IPS-NIHi11 (cell line): ENCODE measurements around the gene PWWP2B.
A peak's percentile ranks its signal among the peaks of the same experiment; 100 is the strongest.

Source experiments
- DNase-seq: peaks from one replicate; pipeline ENCODE4 v3.0.0; 2012; ENCODE audit warnings: mixed read lengths, low spot score

The PWWP2B gene

DNA sequence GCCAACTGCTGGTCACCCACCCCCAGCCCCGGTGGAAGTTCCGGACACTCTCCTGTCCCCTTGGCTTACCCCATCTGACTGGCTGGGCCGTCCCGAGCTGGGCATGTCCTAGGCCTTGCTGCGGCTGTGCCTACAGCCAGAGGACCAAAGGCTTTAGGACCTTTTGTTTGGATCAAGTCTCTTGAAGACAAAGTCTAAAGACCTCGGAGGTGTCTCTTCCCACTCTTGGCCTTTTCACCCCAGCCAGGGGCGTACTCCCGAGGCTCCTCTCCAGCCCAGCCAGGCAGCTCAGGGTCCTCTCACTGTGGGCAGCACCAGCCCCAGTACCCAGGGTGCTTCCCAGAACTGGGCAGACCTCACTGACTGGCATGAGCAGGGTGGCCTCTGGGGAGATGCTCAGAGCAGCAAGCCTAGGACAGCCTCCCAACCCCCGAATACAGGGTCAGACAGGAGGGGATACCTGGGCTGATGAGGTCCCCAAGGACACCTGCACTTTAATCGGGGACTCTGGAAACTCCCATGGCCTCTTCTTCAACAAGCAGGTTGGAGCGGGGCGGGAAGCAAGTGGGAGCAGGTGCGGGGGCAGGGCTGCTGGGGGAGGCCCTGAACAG lies 2.7 kb upstream of the PWWP2B start:
- no peak for DNase-seq

DNA sequence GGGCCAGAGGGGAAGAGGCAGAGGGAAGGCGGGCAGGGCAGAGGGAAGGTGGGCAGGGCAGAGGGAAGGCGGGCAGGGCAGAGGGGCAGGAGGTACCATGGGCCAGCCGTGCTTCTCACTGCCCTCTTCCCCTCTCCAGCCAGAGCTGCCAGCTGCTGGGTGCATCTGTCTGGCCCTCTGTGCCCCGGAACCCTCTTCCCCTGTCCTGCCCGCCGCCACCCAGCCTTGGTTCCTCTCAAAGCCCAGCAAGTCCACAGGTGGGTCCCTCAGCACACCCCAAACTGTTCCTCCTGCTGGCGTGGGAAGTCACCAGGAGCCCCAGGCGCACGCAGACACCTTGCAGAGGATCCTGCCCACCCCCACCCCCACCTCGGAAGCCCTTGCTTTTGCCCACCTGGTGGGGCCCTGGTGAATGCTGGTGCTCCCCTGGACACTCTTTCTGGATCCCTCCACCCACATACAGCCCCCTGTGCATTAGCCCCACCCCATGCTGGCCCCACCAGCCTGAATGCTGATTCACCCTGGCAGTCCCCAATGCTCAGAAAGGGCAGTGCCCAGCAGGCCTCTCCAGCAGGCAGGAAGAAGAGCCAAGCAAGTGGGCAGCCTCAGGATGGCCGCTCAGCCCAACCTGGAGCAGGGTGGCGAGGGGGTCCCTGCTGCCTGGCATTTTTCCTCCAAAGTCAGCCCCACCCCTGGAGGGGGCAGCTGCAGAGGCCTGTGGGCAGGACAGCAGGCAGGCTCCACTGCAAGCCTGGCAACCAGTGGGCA lies 1.9 kb upstream of the PWWP2B start:
- DNase-seq, result no peak

DNA sequence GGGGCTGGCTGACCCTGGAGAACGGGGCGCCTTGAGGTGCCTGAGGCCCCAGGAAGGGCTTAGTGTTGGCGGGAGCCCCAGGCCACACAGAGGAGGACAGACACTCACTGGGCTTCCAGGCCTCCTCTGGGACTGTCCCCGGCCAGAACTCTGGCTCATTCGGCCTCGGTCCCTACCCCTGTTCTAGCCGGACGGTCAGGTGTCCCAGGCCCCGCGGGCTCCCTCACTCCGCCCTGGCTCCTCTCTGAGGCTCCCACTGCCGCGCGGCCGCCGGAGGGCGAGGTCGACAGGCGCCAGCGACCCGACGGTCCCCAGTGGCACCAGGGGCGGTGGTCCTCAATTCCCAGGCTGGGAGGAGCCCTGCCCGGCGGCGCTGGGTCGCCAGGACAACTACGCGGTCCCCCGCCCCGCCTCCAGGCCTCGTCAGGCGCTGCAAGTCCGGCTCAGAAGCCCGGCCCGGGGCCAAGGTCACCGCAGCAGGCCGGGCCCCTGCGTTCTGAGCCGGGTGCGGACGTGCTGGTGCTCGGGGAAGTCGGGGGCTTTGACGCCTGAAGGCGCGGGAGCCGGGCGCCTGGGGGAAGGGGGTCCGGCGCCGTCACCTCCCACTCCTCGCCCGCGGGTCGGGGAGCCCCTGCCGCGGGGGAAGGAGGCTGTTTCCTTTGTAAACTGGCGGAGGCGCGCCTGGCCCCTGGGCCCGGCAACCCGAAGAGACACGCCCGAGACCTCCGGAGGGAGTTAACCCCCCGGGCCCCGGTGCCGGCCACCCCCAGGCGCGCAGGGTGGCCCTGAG lies 1.1 kb upstream of the PWWP2B start:
- peak; percentile 85 for DNase-seq

DNA sequence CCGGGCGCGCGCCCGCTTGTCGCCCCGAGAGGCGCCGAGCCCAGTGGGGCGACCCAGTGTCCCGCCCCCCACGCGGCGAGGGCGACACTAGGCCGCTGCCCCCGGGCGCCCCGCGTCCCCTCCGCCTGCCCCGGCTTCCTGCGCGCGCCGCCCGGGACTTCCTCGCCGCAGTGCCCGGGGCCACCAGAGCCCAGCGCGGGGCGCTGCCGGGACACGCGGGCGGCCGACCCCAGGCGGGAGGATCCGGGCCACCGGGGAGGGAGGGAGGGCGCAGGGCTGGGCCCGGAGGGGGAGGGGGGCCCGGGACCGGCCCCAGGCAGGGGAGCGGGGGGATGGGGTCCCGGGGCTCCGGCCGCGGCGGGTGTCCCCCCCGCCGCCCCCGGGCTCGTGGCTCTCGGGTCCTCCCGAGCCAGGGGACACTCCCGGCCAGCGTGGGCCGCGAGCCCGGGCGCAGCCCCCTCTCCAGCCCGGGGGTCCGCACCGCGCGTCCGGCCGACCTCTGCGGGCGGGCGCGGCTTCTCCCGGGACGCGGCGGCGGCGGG lies 435 bp upstream of the PWWP2B start:
- peak; percentile 90 for DNase-seq

DNA sequence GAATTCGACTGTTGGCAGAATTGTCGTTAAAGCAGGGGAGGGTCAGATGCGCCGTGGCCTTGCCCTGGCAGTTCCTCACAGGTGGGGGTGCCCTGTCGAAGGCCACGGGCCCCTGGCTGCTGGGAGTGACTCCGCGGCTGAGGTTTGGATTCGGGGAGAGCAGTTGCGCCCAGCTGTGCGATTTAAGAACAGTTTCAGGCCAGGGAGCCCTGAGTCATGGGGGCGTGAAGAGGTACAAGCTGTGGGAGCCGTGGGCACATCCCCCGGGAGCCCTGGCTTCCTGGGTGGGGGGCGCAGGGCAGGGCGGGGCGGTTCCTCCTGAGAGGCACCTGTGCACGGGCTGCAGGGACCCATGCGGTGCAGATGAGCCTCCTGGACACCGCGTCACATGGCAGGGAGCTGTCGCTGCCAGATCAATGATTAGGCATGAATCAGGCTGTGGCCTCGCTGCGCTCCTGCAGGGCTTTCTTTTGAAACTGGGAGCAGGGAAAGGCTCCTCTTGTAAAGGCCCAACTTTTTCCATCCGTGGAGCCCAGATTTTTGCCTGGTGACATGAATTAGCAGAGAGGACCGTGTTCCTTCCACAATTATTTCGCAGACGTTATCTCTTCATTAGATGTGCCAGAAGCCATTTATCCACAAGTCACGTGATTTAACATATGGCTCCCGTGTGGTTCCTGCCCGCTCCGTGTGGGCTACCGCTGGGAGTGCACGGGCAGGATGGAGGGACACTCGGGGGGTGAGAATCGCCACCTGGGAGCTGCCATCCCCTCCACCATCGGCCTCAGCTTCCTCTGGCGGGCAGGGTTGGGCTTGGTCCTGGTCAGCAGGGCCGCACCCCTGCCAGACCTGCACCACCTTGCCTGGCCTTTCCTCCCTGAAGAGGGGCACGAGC lies 918 bp downstream of the PWWP2B start:
- DNase-seq, result no peak

DNA sequence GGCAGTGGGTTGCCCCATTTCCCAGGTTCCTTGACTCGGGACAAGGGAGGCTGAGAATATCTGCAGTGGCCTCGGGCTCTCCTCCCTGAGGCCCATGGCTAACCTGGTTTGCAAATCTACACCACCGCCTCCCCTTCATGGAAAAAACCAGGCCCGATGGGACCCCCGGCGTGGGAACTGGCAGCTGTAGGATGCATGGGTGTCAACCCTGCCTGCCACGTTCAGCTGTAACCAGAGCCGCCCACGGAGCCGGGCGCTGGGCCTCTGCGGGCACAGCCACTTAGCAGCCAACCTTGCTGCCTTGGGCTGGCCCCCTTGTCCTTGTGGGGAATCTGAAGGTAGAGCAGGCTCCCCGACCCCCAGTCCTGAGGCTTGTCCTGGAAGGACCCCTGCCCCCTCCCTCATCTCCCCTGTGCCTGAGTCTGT lies 1.6 kb downstream of the PWWP2B start:
- DNase-seq, result no peak

DNA sequence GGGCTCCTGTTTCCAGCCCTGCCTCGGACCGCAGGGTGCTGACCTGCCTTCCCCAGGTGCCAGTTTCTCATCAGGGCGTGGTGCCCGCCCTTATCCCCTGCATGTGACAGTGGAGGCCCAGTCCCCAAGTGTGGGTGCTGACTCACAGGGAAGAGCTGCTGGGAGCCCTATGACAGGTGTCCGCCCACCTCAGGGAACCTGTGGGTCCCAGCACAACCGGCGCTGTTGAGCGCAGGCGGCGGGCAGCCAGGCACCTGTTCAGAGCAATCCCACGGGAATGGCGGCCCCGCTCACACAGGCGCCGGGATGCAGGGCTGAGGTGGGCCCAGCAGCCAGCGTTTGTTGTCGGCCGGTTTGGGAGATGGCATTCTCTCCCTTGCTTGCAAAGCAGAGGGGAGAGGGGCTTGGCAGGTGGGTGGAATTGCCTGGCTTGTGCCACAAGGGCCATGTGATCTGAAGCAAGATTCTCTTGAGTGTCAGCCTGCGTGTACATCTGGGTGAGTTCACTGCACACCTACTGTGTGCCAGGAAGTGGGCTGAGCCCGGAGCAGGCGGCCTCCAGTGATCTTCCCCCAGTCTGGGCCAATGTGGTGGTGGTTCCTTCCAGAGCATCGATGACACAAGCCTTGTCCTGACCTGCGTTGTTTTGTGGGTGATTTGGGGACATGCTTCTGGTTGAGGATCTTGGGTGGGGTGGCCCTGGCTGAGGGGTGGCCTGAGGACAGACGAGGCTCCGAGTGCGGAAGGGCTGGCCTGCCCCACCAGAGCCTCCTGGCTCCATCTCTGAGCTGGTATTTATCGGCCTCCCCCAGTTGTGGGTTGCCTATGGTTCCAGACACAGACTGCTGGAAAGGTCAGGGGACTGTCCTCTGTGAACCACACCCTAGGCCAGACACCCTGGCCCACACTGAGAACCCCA lies 2.4 kb downstream of the PWWP2B start:
- no peak for DNase-seq

DNA sequence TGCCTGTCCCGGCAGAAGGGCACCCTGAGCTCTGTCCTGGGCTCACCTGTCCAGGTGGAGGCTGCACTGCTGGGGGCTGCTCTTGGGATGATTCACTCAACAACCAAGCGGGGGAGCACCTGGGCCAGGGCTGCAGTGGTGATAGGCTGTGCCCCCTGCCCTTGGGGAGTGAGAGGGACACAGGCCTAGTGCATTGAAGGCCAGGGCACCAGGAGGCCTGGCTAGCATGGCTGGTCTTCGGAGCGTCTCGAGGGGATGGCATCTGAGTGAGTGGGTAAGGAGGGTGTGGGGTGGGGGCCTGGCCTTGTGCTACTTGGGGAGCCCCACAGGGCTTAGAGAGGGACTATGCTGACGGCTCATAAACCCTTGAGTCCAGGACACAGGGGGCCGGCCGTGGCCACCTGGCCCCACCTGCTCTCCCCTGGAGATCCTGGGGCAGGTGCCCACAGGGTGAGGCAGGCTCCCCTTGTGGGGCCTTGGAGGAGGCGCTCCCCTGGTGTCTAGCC lies 3.1 kb downstream of the PWWP2B start:
- no peak for DNase-seq

DNA sequence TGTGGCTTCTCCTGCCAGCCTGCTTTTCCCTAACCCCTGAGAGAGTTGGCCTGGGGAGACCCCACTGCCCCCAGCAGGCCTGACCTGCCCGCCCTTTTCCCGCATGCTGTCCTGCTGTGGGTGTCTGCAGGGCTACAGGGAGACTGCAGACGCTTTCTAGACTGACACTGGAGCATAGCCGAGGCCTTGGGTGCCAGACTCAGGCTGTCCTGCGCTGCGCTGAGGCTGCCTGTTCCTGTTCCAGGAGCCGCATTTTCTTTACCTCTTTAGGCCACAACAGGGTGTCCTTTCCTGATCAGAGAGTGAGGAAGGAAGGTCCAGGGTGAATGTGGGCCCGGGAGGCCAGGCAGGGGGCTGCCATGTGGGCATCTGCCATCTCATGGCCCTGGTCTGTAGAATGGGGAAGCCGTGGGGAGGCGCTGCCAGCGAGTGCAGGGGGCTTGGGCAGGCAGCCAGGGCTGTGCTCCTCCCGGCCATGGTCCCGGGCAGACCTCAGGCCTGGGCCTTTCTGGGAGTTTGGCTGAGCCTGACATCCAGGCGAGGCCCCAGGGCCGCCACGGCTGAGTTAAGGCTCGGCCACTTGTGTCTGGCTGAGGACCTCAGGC lies 3.6 kb downstream of the PWWP2B start:
- DNase-seq, result no peak

DNA sequence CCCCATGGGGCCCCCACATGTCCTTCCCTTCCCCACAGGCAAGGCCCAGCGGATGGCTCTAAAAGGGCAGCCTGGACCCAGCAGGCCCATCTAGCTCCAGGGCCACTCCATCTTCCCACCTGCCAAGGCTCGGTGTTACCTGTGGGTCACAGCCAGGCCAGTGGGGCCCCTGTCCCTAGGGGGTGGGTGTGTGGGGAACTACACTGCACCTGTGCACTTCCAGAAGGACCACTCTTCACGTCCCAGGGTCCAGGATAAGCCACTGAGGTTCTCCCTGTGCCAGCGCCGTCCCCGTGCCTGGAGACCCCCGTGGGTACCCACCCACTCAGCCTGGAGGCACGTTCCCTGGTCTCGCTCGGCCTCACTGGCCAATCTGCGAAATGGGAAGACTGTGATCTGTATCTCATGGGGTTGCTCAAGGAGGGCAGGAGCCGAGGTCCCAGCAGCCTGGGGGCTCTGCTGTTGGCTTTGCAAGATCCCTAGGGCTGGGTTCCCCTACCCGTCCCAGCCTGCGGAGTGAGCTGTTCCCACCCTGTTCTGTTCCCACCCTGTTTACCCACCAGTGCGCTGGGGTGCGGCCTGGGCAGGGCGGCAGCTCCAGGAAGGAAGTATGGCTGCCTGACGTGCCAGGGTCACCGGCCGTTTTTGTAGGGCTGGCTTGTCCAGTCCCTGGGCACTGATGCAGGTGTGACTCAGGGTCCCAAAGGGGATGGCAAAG lies 4.6 kb downstream of the PWWP2B start:
- DNase-seq, result no peak

DNA sequence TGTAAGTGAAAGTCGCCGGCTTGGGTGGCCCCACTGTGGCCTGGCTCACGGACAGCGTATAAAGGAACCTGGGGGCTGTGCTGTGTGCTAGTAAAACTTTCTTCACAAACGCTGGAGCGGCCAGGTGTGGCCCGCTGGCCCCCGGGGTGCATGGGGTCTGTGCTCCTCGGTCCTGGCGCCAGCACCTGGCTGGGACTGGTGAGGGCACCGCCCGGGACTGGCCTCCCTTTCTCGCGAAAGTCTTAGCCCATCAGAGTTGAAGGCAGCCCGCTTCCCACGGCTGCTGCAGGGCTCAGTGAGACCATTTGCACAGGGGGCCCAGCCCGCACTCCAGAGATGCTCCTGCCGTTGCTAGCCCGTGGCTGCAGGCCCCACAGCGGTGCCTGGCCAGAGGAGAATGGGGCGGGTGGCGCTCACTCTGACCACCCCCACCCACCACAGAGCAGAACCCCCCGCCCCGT lies 5.8 kb downstream of the PWWP2B start:
- DNase-seq, result no peak

DNA sequence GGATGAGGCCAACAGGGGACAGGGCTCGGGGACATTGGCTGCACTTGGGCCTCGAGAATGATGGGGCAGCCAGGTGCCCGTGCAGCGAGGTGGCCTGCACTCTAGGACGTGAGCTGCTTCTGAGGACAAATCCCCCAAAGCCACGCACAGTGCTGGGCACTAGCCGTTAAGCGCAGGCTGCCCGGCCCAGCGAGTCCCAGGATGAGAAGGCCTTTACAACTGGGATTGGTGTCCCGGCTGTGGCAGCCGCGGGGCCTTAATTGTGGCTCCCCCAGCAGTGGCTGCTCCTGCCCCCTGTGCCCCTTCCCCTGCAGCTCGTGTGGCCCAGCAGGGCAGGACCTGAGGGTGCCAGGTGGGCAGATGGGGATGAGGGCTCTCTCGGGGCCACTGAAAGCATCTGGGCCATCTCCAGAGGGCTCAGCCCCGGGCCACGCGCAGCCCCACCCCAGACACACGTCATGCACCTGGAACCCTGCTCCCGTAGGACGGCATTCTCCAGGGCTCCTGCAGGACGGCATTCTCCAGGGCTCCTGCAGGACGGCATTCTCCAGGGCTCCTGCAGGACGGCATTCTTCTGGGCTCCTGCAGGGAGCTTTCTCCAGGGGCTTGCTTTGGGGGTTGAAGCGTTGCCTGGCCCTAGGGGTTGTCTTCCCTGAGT lies 6.6 kb downstream of the PWWP2B start:
- DNase-seq, result no peak

DNA sequence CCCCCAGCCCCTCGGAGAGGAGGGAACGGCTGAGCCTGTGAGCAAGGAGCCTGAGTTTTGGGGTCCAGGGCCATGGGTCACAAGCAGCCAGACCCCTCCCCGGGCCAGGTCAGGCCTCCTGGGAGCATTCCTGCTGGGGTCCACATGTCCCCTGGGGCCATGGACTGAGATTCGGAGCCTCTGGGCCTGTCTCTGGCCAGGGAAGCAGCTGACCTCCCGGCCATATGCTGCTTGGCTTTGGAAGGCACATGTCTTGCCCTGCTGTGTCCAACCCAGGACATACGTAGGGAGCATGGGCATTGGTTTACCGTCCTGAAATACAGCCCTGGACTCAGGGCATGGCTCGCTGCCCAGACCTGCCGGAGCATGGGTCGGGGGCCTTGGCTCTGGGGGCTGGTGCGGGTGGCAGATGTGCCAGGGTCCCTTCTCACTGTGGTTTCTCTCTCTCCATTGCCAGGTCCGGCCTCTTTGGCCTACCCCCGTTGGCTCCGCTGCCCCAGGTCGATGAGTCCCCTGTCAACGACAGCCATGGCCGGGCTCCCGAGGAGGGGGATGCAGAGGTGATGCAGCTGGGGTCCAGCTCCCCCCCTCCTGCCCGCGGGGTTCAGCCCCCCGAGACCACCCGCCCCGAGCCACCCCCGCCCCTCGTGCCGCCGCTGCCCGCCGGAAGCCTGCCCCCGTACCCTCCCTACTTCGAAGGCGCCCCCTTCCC lies 7.3 kb downstream of the PWWP2B start:
- no peak for DNase-seq

DNA sequence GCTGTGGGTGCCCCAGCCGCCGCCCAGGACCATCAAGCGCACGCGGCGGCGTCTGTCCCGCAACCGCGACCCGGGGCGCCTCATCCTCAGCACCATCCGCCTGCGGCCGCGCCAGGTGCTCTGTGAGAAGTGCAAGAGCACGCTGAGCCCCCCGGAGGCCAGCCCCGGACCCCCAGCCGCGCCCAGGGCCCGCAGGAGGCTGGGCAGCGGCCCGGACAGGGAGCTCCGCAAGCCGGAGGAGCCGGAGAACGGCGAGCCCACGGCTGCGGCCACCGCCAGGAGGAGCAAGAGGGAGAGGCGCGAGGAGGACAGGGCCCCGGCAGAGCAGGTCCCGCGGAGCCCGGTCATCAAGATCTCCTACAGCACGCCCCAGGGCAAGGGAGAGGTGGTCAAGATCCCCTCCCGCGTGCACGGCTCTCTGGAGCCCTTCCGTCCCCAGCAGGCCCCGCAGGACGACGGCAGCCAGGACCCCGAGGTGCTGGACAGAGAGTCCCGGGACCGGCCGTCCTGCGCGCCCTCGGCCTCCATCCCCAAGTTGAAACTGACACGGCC lies 8.0 kb downstream of the PWWP2B start:
- DNase-seq, result peak; percentile 72

DNA sequence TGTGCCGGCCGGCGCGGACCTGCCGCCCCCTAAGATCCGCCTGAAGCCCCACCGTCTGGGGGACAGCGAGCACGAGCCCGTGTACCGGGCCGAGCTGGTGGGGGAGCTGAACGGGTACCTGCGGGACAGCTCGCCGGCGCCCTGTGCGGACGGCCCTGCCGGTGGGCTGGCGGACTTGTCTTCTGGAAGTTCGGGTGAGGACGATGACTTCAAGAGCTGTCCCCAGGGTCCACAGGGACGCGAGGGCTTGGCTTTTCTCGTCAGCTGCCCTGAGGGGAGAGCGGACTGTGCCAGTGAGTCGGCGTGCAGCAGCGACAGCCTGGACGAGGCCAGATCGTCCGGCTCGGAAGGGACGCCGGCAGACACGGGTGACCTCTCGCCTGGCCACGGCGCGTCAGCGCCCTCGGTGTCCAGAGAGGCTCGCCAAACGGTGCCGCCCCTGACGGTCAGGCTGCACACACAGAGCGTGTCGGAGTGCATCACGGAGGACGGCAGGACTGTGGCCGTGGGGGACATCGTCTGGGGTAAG lies 8.5 kb downstream of the PWWP2B start:
- DNase-seq, result no peak

DNA sequence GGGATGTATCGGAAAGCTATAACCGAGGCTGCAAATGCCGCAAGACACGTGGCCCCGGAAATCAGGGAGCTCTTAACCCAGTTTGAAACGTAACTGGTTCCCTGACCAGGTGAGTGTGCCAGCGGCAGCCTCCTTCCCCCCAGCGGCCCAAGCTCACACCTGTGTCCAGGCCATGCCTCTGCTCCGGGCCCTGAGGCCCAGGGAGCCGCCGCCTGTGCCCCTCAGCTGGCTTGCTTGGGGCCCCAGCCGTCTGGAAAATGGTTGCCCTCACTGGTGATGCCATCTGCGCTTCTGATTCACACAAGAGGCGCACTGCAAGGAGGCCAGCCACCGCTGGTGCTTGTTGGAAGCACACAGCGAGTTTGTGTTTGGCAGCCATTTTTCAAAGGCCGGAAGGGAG lies 9.2 kb downstream of the PWWP2B start:
- no peak for DNase-seq

DNA sequence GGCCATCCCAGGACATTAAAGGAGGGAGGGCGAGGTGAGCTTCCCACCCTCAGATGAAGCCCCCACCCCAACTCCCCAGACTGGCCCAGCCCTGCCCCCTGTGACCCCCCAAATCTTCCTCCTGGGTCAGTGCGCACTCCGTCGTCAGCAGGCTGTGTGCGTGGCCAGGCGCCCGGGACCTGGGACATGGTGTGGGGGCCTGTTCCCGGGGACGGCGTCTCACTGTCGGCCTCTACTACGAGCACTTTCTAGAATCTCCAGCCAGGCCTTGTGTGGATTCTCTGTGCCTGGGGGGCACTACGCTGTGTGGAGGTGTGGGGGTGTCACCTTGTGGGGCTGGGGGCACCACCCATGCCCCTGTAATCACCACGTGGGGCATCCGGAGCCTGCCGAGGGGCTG lies 9.8 kb downstream of the PWWP2B start:
- no peak for DNase-seq
